Endothelial cell of umbilical vein (primary cell): ENCODE measurements around the gene MCC. TPM values are rescaled to one million over a fixed set of nuclear protein-coding genes. Genes with fewer than 3 reads are reported as not detected.

ENCODE experiments used
- BruUV-seq: library from RNA; stranded (reverse); fragments of 400-500 nt; replicated peaks from 2 replicates; lab custom pipeline; 2021; lab: Mats Ljungman, UMichigan
- CTCF ChIA-PET: fragments of 300-600, 350-600 bp; sonication (Branson Sonifier 250); formaldehyde crosslinking; loops from one replicate; lab custom pipeline; 2021; ENCODE audit warnings: antibody characterized with exemption, inconsistent platforms; lab: Charles Lee
- POLR2A ChIA-PET: fragments of 300-600, 350-600 bp; sonication (Branson Sonifier 250); formaldehyde crosslinking; loops from one replicate; lab custom pipeline; 2021; ENCODE audit warnings: antibody characterized with exemption, inconsistent platforms; lab: Charles Lee
- DNase-seq: peaks from one replicate; pipeline ENCODE4 v3.0.0-alpha.2; 2011; ENCODE audit warnings: low read depth, low spot score
- FAIRE-seq: peaks from 2 replicates; lab custom pipeline; 2011; peaks lifted over from hg19 to GRCh38; lab: Jason Lieb, UNC
- H2AFZ ChIP-seq: 2 replicates; pipeline ENCODE4 v1.6.0; 2012; ENCODE audit warnings: low read depth, low read length, control low read depth, inconsistent platforms
- H3K27ac ChIP-seq: 2 replicates; pipeline ENCODE4 v1.5.1; 2011; ENCODE audit warnings: low read depth, mild to moderate bottlenecking, control low read depth, low read length, moderate library complexity; ENCODE audit not compliant: insufficient read depth
- H3K27me3 ChIP-seq, 2 experiments: 2 replicates each; pipeline versions ENCODE4 v1.6.0 to v1.6.1; 2011; ENCODE audit warnings: low read length in 2 of 2, mixed read lengths in 1 of 2; ENCODE audit not compliant: control insufficient read depth in 2 of 2, insufficient read depth in 2 of 2
- H3K36me3 ChIP-seq, 2 experiments: 2 replicates in 1 of 2; 3 replicates in 1 of 2; pipeline ENCODE4 v1.5.1; 2011; ENCODE audit warnings: low read length in 2 of 2, mild to moderate bottlenecking in 1 of 2, moderate library complexity in 1 of 2; ENCODE audit not compliant: control insufficient read depth in 2 of 2, insufficient read depth in 2 of 2; ENCODE audit errors: extremely low read depth in 1 of 2
- H3K4me1 ChIP-seq: 3 replicates; pipeline ENCODE4 v1.5.1; 2011; ENCODE audit warnings: mild to moderate bottlenecking, low read length; ENCODE audit not compliant: control insufficient read depth, insufficient read depth; ENCODE audit errors: extremely low read depth
- H3K4me2 ChIP-seq: 2 replicates; pipeline ENCODE4 v1.6.1; 2011; ENCODE audit warnings: low read length, control low read depth, mixed read lengths; ENCODE audit not compliant: insufficient read depth
- H3K4me3 ChIP-seq, 3 experiments: fragments of 200-600 bp in 1 of 3; sonication (generic), shearing (Covaris generic) in 1 of 3; replicated peaks in 1 of 3; 2 replicates each; pipeline ENCODE4 v1.5.1; 2011 to 2016; ENCODE audit warnings: control low read depth in 3 of 3, low read length in 3 of 3, mild to moderate bottlenecking in 2 of 3, inconsistent platforms in 1 of 3, low read depth in 1 of 3, moderate library complexity in 1 of 3; ENCODE audit not compliant: insufficient read depth in 1 of 3
- H3K79me2 ChIP-seq: 2 replicates; pipeline ENCODE4 v1.6.0; 2012; ENCODE audit warnings: low read length, inconsistent platforms; ENCODE audit not compliant: control insufficient read depth, insufficient read depth
- H3K9ac ChIP-seq: replicated peaks from 2 replicates; pipeline ENCODE3; 2011; ENCODE audit warnings: low read length, control low read depth; ENCODE audit not compliant: insufficient read depth; ENCODE audit errors: extremely low read depth
- H3K9me1 ChIP-seq: replicated peaks from 3 replicates; pipeline ENCODE4 v1.6.0; 2011; ENCODE audit warnings: mild to moderate bottlenecking, low read length; ENCODE audit not compliant: control insufficient read depth, insufficient read depth; ENCODE audit errors: extremely low read depth
- H3K9me3 ChIP-seq: replicated peaks from 2 replicates; pipeline ENCODE4 v1.5.1; 2012; ENCODE audit warnings: low read length, inconsistent platforms; ENCODE audit not compliant: control insufficient read depth, insufficient read depth
- H4K20me1 ChIP-seq: replicated peaks from 2 replicates; pipeline ENCODE3; 2011; ENCODE audit warnings: mild to moderate bottlenecking, low read length; ENCODE audit not compliant: control insufficient read depth, insufficient read depth; ENCODE audit errors: extremely low read depth
- EZH2 ChIP-seq: IDR thresholded peaks from 2 replicates; pipeline ENCODE4 v1.6.1; 2012; ENCODE audit warnings: borderline replicate concordance, low read depth, mild to moderate bottlenecking, moderate library complexity, low read length, inconsistent platforms; ENCODE audit not compliant: severe bottlenecking
- FOS ChIP-seq: IDR thresholded peaks from 2 replicates; pipeline ENCODE4 v1.6.1; 2011; ENCODE audit warnings: mild to moderate bottlenecking, low read length, moderate library complexity, borderline replicate concordance; ENCODE audit not compliant: insufficient read depth
- GATA2 ChIP-seq: IDR thresholded peaks from 2 replicates; pipeline ENCODE4 v1.7.0; 2011; ENCODE audit warnings: low read depth, mild to moderate bottlenecking, moderate library complexity, mixed read lengths, low read length; ENCODE audit not compliant: insufficient read length, insufficient read depth
- JUN ChIP-seq: IDR thresholded peaks from 2 replicates; pipeline ENCODE4 v1.6.1; 2011; ENCODE audit warnings: borderline replicate concordance, low read depth; ENCODE audit not compliant: insufficient read length, insufficient read depth
- MYC ChIP-seq: IDR thresholded peaks from one replicate; pipeline ENCODE4 v1.6.1; 2011; ENCODE audit warnings: mild to moderate bottlenecking, low read depth, low read length
- POLR2A ChIP-seq: IDR thresholded peaks from 2 replicates; pipeline ENCODE4 v1.6.1; 2012; ENCODE audit warnings: low read depth, mild to moderate bottlenecking, control low read depth, low read length
- POLR2AphosphoS5 ChIP-seq: IDR thresholded peaks from 2 replicates; pipeline ENCODE4 v1.6.1; 2012; ENCODE audit warnings: low read depth, mild to moderate bottlenecking, control low read depth, low read length, moderate library complexity; ENCODE audit not compliant: insufficient read depth
- dilution Hi-C: fragments of 300-500 bp; cut with MboI; formaldehyde crosslinking; loops from one replicate; pipeline ENCODE4 v1.15.0; 2019; ENCODE audit warnings: low sequenced_read_pairs; ENCODE audit not compliant: extremely low pct_ligation_motif_present
- intact Hi-C: fragments of 100-400 bp; cut with micrococcal nuclease; formaldehyde crosslinking; loops from one replicate; pipeline ENCODE4 v1.10.0; 2022
- polyA plus RNA-seq, 4 experiments: library from polyadenylated mRNA; depleted of rRNA in 3 of 4; stranded (reverse) in 3 of 4; unstranded in 1 of 4; fragments of >200 nt; gene quantifications; 2 replicates each; pipeline versions ENCODE4 v1.2.1 to v1.2.3, GENCODE V29; 2011 to 2012; ENCODE audit warnings: missing spikeins in 1 of 4
- total RNA-seq: library from RNA; stranded (reverse); gene quantifications from 2 replicates; pipeline ENCODE4 v1.2.3, GENCODE V29; 2021
- TF ChIP-seq, protein P1 (sequence below), 2 donors: IDR thresholded peaks; 1 replicate in 1 of 2; 2 replicates in 1 of 2; pipeline ENCODE4 v1.5.1; 2011; ENCODE audit warnings: low read length in 2 of 2, mild to moderate bottlenecking in 2 of 2, moderate library complexity in 2 of 2, control low read depth in 1 of 2, inconsistent platforms in 1 of 2, low read depth in 1 of 2; ENCODE audit not compliant: insufficient read depth in 1 of 2; ENCODE audit errors: extremely low read depth in 1 of 2
- TF ChIP-seq, protein P2 (sequence below): IDR thresholded peaks from 2 replicates; pipeline ENCODE4 v1.6.1; 2011; ENCODE audit not compliant: insufficient read depth, insufficient read length

The MCC gene
- total and polyA plus RNA-seq, 2 donors (not counting 3 experiments of a cell fraction or from before 2014, with no cell fraction given): 6.9 to 27.5 TPM

DNA sequence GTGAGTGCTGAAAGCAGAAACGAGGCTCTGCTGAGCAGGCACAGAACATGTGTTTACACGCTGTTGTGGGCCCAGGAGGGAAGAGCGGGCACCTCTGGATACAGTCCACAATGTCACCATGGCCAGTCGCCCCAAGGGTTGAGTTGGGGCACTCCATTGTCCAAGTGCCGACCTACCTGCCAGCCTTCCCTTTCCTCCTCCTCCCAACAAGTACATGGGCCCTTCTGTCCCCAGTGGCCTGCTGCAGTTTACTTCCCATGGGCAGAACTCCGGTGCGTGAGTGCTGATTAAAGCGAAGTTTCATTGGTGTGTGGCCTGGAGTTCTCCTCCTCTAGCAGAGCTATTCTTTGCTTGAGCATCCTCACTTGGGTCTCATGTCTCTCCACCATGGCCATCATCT lies 461.2 kb downstream of the MCC start:
- Histone ChIP-seq H3K4me3 (no peak overlapping the region), H3K9ac (no peak overlapping the region), H4K20me1 (no peaks in the 10 kb centered on the region), H3K4me2 (no peak overlapping the region), H3K9me1 (no peaks in the 10 kb centered on the region), H2AFZ (no peak overlapping the region), H3K9me3 (no peaks in the 10 kb centered on the region), H3K27ac (no peak overlapping the region), H3K27me3 (no peaks in the 10 kb centered on the region), H3K4me1 (peaks cover 11% of the 10 kb centered on the region), H3K79me2 (no peaks in the 10 kb centered on the region), H3K36me3 (peaks cover 19 to 22% of the 10 kb centered on the region in 2 experiments)
- intact Hi-C loops: no loop called here
- FAIRE-seq (no peak), DNase-seq (no peak)
- BruUV-seq: no TSS peak
- POLR2A ChIA-PET: no interaction called here
- dilution Hi-C loops: no loop called here
- CTCF ChIA-PET: no interaction called here
- TF ChIP-seq JUN: no peak
- TF ChIP-seq EZH2: no peak
- TF ChIP-seq MYC: no peak
- TF ChIP-seq, protein P1, sequence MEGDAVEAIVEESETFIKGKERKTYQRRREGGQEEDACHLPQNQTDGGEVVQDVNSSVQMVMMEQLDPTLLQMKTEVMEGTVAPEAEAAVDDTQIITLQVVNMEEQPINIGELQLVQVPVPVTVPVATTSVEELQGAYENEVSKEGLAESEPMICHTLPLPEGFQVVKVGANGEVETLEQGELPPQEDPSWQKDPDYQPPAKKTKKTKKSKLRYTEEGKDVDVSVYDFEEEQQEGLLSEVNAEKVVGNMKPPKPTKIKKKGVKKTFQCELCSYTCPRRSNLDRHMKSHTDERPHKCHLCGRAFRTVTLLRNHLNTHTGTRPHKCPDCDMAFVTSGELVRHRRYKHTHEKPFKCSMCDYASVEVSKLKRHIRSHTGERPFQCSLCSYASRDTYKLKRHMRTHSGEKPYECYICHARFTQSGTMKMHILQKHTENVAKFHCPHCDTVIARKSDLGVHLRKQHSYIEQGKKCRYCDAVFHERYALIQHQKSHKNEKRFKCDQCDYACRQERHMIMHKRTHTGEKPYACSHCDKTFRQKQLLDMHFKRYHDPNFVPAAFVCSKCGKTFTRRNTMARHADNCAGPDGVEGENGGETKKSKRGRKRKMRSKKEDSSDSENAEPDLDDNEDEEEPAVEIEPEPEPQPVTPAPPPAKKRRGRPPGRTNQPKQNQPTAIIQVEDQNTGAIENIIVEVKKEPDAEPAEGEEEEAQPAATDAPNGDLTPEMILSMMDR (IDR thresholded peaks at IDR 0.05; ENCODE audit: extremely low read depth in 1 of 2, insufficient read depth in 1 of 2, low read depth in 1 of 2, low read length in 2 of 2): no peak
- TF ChIP-seq POLR2A: no peak
- TF ChIP-seq POLR2AphosphoS5: no peak
- TF ChIP-seq GATA2: no peak
- no peak for TF ChIP-seq FOS
- TF ChIP-seq, protein P2, sequence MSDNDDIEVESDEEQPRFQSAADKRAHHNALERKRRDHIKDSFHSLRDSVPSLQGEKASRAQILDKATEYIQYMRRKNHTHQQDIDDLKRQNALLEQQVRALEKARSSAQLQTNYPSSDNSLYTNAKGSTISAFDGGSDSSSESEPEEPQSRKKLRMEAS: no peak
